GM23248 (cell line): ENCODE results near the gene ARHGAP4. TPM values are rescaled to one million over a fixed set of nuclear protein-coding genes. Genes with fewer than 3 reads are reported as not detected.

Experiments
- DNase-seq: peaks from one replicate; pipeline ENCODE4 v3.0.0-alpha.2; 2015
- H2AFZ ChIP-seq: fragments of 200-600 bp; sonication (generic); 2 replicates; pipeline ENCODE4 v1.6.1; 2016; ENCODE audit warnings: antibody characterized with exemption
- H3F3A ChIP-seq: fragments of 200-600 bp; sonication (generic); 2 replicates; pipeline ENCODE4 v1.6.1; 2016; ENCODE audit warnings: mild to moderate bottlenecking, antibody characterized with exemption, mixed run types; ENCODE audit not compliant: insufficient read depth
- H3K27ac ChIP-seq: fragments of 200-600 bp; sonication (generic); 2 replicates; pipeline ENCODE4 v1.5.1; 2016; ENCODE audit warnings: mild to moderate bottlenecking
- H3K27me3 ChIP-seq: fragments of 200-600 bp; sonication (generic); replicated peaks from 2 replicates; pipeline ENCODE4 v1.6.1; 2016; ENCODE audit warnings: mild to moderate bottlenecking; ENCODE audit not compliant: insufficient read depth
- H3K36me3 ChIP-seq: fragments of 200-600 bp; sonication (generic); 2 replicates; pipeline ENCODE4 v1.6.1; 2016; ENCODE audit warnings: low read depth, mild to moderate bottlenecking
- H3K4me1 ChIP-seq: fragments of 200-600 bp; sonication (generic); 2 replicates; pipeline ENCODE4 v1.6.1; 2016; ENCODE audit warnings: mild to moderate bottlenecking; ENCODE audit not compliant: insufficient read depth
- H3K4me2 ChIP-seq: fragments of 200-600 bp; sonication (generic); one replicate; pipeline ENCODE4 v1.6.1; 2016; ENCODE audit warnings: mild to moderate bottlenecking; ENCODE audit not compliant: unreplicated experiment
- H3K4me3 ChIP-seq: fragments of 200-600 bp; sonication (generic); 2 replicates; pipeline ENCODE4 v1.5.1; 2016; ENCODE audit warnings: mild to moderate bottlenecking
- H3K79me2 ChIP-seq: fragments of 200-600 bp; sonication (generic); 2 replicates; pipeline ENCODE4 v1.6.1; 2016; ENCODE audit warnings: mild to moderate bottlenecking; ENCODE audit not compliant: insufficient read depth
- H3K9ac ChIP-seq: fragments of 200-600 bp; sonication (generic); 2 replicates; pipeline ENCODE4 v1.6.1; 2016; ENCODE audit warnings: mild to moderate bottlenecking
- H3K9me2 ChIP-seq: fragments of 200-600 bp; sonication (generic); 2 replicates; pipeline ENCODE4 v1.6.1; 2016; ENCODE audit warnings: mixed run types, mild to moderate bottlenecking, moderate library complexity; ENCODE audit not compliant: insufficient read depth
- H3K9me3 ChIP-seq: fragments of 200-600 bp; sonication (generic); one replicate; pipeline ENCODE4 v1.6.1; 2017; ENCODE audit warnings: low read depth
- H4K20me1 ChIP-seq: fragments of 200-600 bp; sonication (generic); 2 replicates; pipeline ENCODE4 v1.6.0; 2016; ENCODE audit not compliant: insufficient read depth
- EZH2 ChIP-seq: fragments of 200-600 bp; sonication (generic); IDR thresholded peaks from 2 replicates; pipeline ENCODE4 v1.6.1; 2018; ENCODE audit warnings: antibody characterized with exemption, mild to moderate bottlenecking; ENCODE audit not compliant: insufficient read depth, poor library complexity, severe bottlenecking
- EZH2phosphoT487 ChIP-seq: fragments of 200-600 bp; sonication (generic); IDR thresholded peaks from 2 replicates; pipeline ENCODE4 v1.6.1; 2018; ENCODE audit warnings: antibody characterized with exemption, moderate library complexity, mild to moderate bottlenecking, low read depth; ENCODE audit not compliant: insufficient read depth
- WGBS, 2 experiments: methylation state at CpG; one replicate each; pipeline ENCODE4 v1.1.6; 2015 to 2017; ENCODE audit warnings: low lambda C conversion rate in 2 of 2, low coverage in 1 of 2; ENCODE audit errors: missing lambda C conversion rate in 2 of 2; 5-methylcytosine and 5-hydroxymethylcytosine counted together
- in situ Hi-C: fragments of 300-500 bp; cut with MboI; formaldehyde crosslinking; loops from 2 replicates; pipeline ENCODE4 v1.15.0; 2020
- polyA plus RNA-seq: library from polyadenylated mRNA; unstranded; fragments of >200 nt; fragmentation: Nextera tagmentation; extraction: Ambion mirVana; gene quantifications from 2 replicates; pipeline ENCODE4 v1.2.1, GENCODE V29; 2016
- total RNA-seq: library from RNA; depleted of rRNA; stranded (reverse); fragments of >200 nt; shearing (Covaris generic); gene quantifications from 2 replicates; pipeline ENCODE4 v1.2.3, GENCODE V29; 2014

Gene ARHGAP4
- total and polyA plus RNA-seq, 2 experiments from 2014 or later: 0.45 to 2.8 TPM

DNA sequence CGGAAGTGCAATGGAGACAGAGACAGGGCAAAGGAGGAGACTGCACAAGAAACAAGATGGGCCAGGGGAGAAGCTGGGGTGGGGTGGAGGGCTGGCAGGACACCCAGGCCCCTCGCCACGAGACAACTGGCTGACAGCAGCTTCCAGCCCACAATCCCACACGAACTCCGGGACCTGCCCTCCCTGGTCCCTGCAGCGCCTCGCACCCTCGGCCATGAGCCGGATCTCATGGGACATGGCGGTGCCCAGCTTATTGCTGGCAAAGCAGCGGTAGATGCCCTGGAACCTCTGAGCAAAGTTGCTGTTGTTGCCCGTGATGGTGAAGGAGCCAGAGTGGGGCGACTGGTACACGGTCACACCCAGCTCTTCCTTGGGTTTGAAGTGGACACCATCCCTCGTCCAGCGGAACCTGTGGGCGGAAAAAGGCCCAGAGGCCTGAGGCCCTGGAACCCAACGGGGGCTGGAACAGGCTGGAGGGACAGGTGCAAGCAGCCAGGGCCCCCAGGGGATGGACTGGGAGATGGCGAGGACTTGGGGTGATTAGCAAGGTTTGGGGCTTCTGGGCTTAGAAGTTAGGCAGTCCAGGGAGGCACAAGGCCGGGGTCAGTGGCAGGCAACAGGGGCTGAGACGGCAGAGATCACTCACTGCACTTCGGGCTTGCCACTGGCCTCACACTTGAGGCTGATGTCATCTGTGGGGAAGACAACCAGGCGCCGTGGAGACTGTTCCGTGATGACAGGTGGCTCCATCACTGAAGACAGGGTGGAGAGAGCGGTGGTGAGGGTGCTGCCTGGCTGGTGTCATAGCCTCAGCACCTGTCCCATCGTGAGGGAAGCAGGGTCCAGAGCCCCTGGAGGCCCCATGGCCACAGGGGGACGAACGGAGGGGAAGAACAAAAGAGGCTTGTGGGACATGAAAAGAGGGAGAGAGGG lies 53.9 kb downstream of the ARHGAP4 start:
- H3K79me2 ChIP-seq: no peaks in the 10 kb centered on the region
- H3K4me2 ChIP-seq: no peak overlapping the region
- H3K4me3 ChIP-seq: no peak overlapping the region
- H3K9me3 ChIP-seq: no peaks in the 10 kb centered on the region
- H2AFZ ChIP-seq: no peak overlapping the region
- no peaks in the 10 kb centered on the region for H3K9me2 ChIP-seq
- H3K4me1 ChIP-seq: no peaks in the 10 kb centered on the region
- no peaks in the 10 kb centered on the region for H3K27me3 ChIP-seq
- no peaks in the 10 kb centered on the region for H3F3A ChIP-seq
- H3K27ac ChIP-seq: no peak overlapping the region
- no peaks in the 10 kb centered on the region for H4K20me1 ChIP-seq
- no peak overlapping the region for H3K9ac ChIP-seq
- H3K36me3 ChIP-seq: no peaks in the 10 kb centered on the region
- 49% methylated on average over 9 to 25 of the region's 29 CpGs for WGBS, 2 experiments
- TF ChIP-seq EZH2phosphoT487 (no peak), EZH2 (no peak)
- DNase-seq: no peak
- in situ Hi-C loops: no loop called here

DNA sequence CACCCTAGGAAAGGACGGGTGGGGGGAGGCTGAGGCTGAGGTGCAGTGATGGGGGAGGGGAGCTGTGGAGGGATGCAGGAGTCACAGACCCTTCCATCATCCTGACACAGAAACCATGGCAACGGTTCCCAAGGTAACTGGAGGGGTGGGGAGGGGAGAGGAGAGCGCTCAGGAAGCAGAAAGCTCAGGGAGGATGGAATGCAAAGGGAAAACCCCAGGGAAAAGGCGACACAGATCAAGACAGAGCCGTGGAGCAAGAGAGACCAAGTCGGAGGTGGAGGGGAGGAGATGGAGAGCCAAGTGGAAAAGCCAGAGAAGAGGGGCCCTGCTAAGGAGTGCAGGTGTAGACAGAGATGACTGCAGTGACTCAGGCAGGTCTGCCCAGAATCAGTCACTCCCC lies 54.6 kb downstream of the ARHGAP4 start:
- H3K4me3 ChIP-seq: no peak overlapping the region
- H3K79me2 ChIP-seq: no peaks in the 10 kb centered on the region
- DNase-seq: no peak
- H3K4me2 ChIP-seq: no peak overlapping the region
- H3K27ac ChIP-seq: no peak overlapping the region
- in situ Hi-C loops: no loop called here
- H3F3A ChIP-seq: no peaks in the 10 kb centered on the region
- no peak for TF ChIP-seq EZH2
- TF ChIP-seq EZH2phosphoT487: no peak
- WGBS, 2 experiments: 0 to 2% methylated on average over 1 to 6 of the region's 6 CpGs
- no peak overlapping the region for H2AFZ ChIP-seq
- no peaks in the 10 kb centered on the region for H4K20me1 ChIP-seq
- H3K4me1 ChIP-seq: no peaks in the 10 kb centered on the region
- no peaks in the 10 kb centered on the region for H3K36me3 ChIP-seq
- H3K9ac ChIP-seq: no peak overlapping the region
- no peaks in the 10 kb centered on the region for H3K9me2 ChIP-seq
- H3K27me3 ChIP-seq: no peaks in the 10 kb centered on the region
- H3K9me3 ChIP-seq: no peaks in the 10 kb centered on the region

- Histone ChIP-seq H3K27me3 (no peaks in the 10 kb centered on the region), H3K4me3 (no peak overlapping the region), H3K79me2 (no peaks in the 10 kb centered on the region), H3K4me2 (no peak overlapping the region), H3K9ac (no peak overlapping the region), H3K36me3 (no peaks in the 10 kb centered on the region), H3K9me2 (no peaks in the 10 kb centered on the region), H3K9me3 (no peaks in the 10 kb centered on the region), H3K27ac (no peak overlapping the region), H4K20me1 (no peaks in the 10 kb centered on the region), H3K4me1 (no peaks in the 10 kb centered on the region), H3F3A (no peaks in the 10 kb centered on the region), H2AFZ (no peak overlapping the region)
- no peak for DNase-seq
- WGBS, 2 experiments: 40 to 54% methylated on average over 11 to 12 of the region's 21 CpGs
- TF ChIP-seq EZH2: no peak
- no peak for TF ChIP-seq EZH2phosphoT487
- in situ Hi-C loops: no loop called here
Observed at GRCh38 chrX:153870791-153871360, 55.2 kb downstream of the ARHGAP4 start.

- no peaks in the 10 kb centered on the region for H3K36me3 ChIP-seq
- 67 to 76% methylated on average over 4 to 8 of the region's 11 CpGs for WGBS, 2 experiments
- H3K27me3 ChIP-seq: no peaks in the 10 kb centered on the region
- no peaks in the 10 kb centered on the region for H4K20me1 ChIP-seq
- H3K9me2 ChIP-seq: no peaks in the 10 kb centered on the region
- H3K79me2 ChIP-seq: no peaks in the 10 kb centered on the region
- H2AFZ ChIP-seq: no peak overlapping the region
- H3K9me3 ChIP-seq: no peaks in the 10 kb centered on the region
- no peak for TF ChIP-seq EZH2
- no peak for TF ChIP-seq EZH2phosphoT487
- no peaks in the 10 kb centered on the region for H3K4me1 ChIP-seq
- no peaks in the 10 kb centered on the region for H3F3A ChIP-seq
- no peak overlapping the region for H3K9ac ChIP-seq
- DNase-seq: no peak
- in situ Hi-C loops: no loop called here
- H3K27ac ChIP-seq: no peak overlapping the region
- no peak overlapping the region for H3K4me2 ChIP-seq
- H3K4me3 ChIP-seq: no peak overlapping the region
Observed at GRCh38 chrX:153870288-153870690, 55.8 kb downstream of the ARHGAP4 start.
